Neural progenitor cell (in vitro differentiated cells): Measurements from ENCODE around the gene FJX1. TPM values are rescaled to one million over a fixed set of nuclear protein-coding genes. Genes with fewer than 3 reads are reported as not detected.

ENCODE experiments used
- DNase-seq: peaks from one replicate; pipeline ENCODE4 v3.0.0-alpha.2; 2016; ENCODE audit warnings: low spot score
- H2AFZ ChIP-seq: fragments of 200-600 bp; sonication (generic); replicated peaks from 2 replicates; pipeline ENCODE4 v1.6.1; 2016; ENCODE audit warnings: antibody characterized with exemption
- H3F3A ChIP-seq: fragments of 200-600 bp; sonication (generic); 2 replicates; pipeline ENCODE4 v1.6.1; 2016; ENCODE audit warnings: antibody characterized with exemption, low read depth
- H3K27ac ChIP-seq: fragments of 200-600 bp; sonication (generic); 2 replicates; pipeline ENCODE4 v1.5.1; 2016; ENCODE audit warnings: mild to moderate bottlenecking
- H3K27me3 ChIP-seq: fragments of 200-600 bp; sonication (generic); 2 replicates; pipeline ENCODE4 v1.6.1; 2016; ENCODE audit warnings: mild to moderate bottlenecking, moderate library complexity
- H3K36me3 ChIP-seq: fragments of 200-600 bp; sonication (generic); 2 replicates; pipeline ENCODE4 v1.5.1; 2016
- H3K4me1 ChIP-seq: fragments of 200-600 bp; sonication (generic); 2 replicates; pipeline ENCODE4 v1.6.1; 2016; ENCODE audit warnings: mixed run types
- H3K4me2 ChIP-seq: fragments of 200-600 bp; sonication (generic); 2 replicates; pipeline ENCODE4 v1.6.1; 2016
- H3K4me3 ChIP-seq: fragments of 200-600 bp; sonication (generic); 2 replicates; pipeline ENCODE4 v1.5.1; 2016
- H3K79me2 ChIP-seq: fragments of 200-600 bp; sonication (generic); 2 replicates; pipeline ENCODE4 v1.6.1; 2016; ENCODE audit warnings: low read depth
- H3K9ac ChIP-seq: fragments of 200-600 bp; sonication (generic); 2 replicates; pipeline ENCODE4 v1.6.1; 2016
- H3K9me3 ChIP-seq: fragments of 200-600 bp; sonication (generic); 2 replicates; pipeline ENCODE4 v1.5.1; 2016; ENCODE audit warnings: low read depth
- H4K20me1 ChIP-seq: fragments of 200-600 bp; sonication (generic); 2 replicates; pipeline ENCODE4 v1.6.1; 2016; ENCODE audit warnings: low read depth
- H3K27ac Mint-ChIP-seq: 3 replicates; pipeline ENCODE4 v1.8.0; 2021; ENCODE audit warnings: mixed read lengths
- H3K27me3 Mint-ChIP-seq: 2 replicates; pipeline ENCODE4 v1.8.0; 2022; ENCODE audit warnings: low read depth, mild to moderate bottlenecking, inconsistent platforms, moderate library complexity, mixed read lengths; ENCODE audit not compliant: insufficient read depth
- H3K36me3 Mint-ChIP-seq: 3 replicates; pipeline ENCODE4 v1.8.0; 2021; ENCODE audit warnings: mixed read lengths
- H3K4me1 Mint-ChIP-seq: 3 replicates; pipeline ENCODE4 v1.8.0; 2021; ENCODE audit warnings: mixed read lengths
- H3K4me3 Mint-ChIP-seq: 3 replicates; pipeline ENCODE4 v1.8.0; 2021; ENCODE audit warnings: mild to moderate bottlenecking, moderate library complexity, mixed read lengths
- H3K9me3 Mint-ChIP-seq: 3 replicates; pipeline ENCODE4 v1.8.0; 2020; ENCODE audit warnings: mixed read lengths
- CTCF ChIP-seq: fragments of 200-600 bp; sonication (generic); IDR thresholded peaks from 2 replicates; pipeline ENCODE4 v1.5.1; 2017; ENCODE audit warnings: antibody characterized with exemption, mild to moderate bottlenecking
- EZH2 ChIP-seq: fragments of 200-600 bp; sonication (generic); IDR thresholded peaks from 2 replicates; pipeline ENCODE4 v1.6.1; 2017; ENCODE audit warnings: antibody characterized with exemption, mild to moderate bottlenecking, moderate library complexity
- EZH2phosphoT487 ChIP-seq: fragments of 200-600 bp; sonication (generic); IDR thresholded peaks from 2 replicates; pipeline ENCODE4 v1.6.1; 2017; ENCODE audit warnings: antibody characterized with exemption
- total RNA-seq: library from RNA; depleted of rRNA; stranded (reverse); fragments of >200 nt; gene quantifications from 2 replicates; pipeline ENCODE4 v1.2.3, GENCODE V29; 2015; ENCODE audit warnings: low replicate concordance

Gene FJX1
- total RNA-seq, 1 donor from 2014 or later = 53.3 TPM

- peaks cover 44% of the 10 kb centered on the region for H3K4me1 Mint-ChIP-seq
- H3K4me3 ChIP-seq = no peak overlapping the region
- no peak overlapping the region for H2AFZ ChIP-seq
- no peaks in the 10 kb centered on the region for H3K9me3 ChIP-seq
- no peak overlapping the region for H3K9ac ChIP-seq
- no peaks in the 10 kb centered on the region for H3K27me3 ChIP-seq
- no peak overlapping the region for H3K4me3 Mint-ChIP-seq
- peaks cover 38% of the 10 kb centered on the region for H3F3A ChIP-seq
- no peak overlapping the region for H3K27ac ChIP-seq
- DNase-seq = no peak
- no peak overlapping the region for H3K27ac Mint-ChIP-seq
- H3K4me1 ChIP-seq = peaks cover 21% of the 10 kb centered on the region
- H3K36me3 ChIP-seq = no peaks in the 10 kb centered on the region
- peaks cover 15% of the 10 kb centered on the region for H3K36me3 Mint-ChIP-seq
- H3K27me3 Mint-ChIP-seq = peaks cover 7% of the 10 kb centered on the region
- peaks cover 4% of the 10 kb centered on the region for H3K9me3 Mint-ChIP-seq
- H4K20me1 ChIP-seq = peaks cover 42% of the 10 kb centered on the region
- H3K4me2 ChIP-seq = no peak overlapping the region
- TF ChIP-seq EZH2 = no peak
- no peak for TF ChIP-seq CTCF
- TF ChIP-seq EZH2phosphoT487 = no peak
- peaks cover 31% of the 10 kb centered on the region for H3K79me2 ChIP-seq
Measured at GRCh38 chr11:35624781-35625180, 6.5 kb downstream of the FJX1 start.

GRCh38 chr11:35626501-35626900 is 8.2 kb downstream of the FJX1 start:
- Histone ChIP-seq H3K9me3 (no peaks in the 10 kb centered on the region), H3K4me1 (peaks cover 13% of the 10 kb centered on the region), H4K20me1 (peaks cover 25% of the 10 kb centered on the region), H3K27me3 (no peaks in the 10 kb centered on the region), H2AFZ (no peak overlapping the region), H3K36me3 (no peaks in the 10 kb centered on the region), H3K4me3 (no peak overlapping the region), H3K4me2 (no peak overlapping the region), H3K79me2 (peaks cover 14% of the 10 kb centered on the region), H3K27ac (no peak overlapping the region), H3K9ac (no peak overlapping the region), H3F3A (peaks cover 26% of the 10 kb centered on the region)
- peaks cover 4% of the 10 kb centered on the region for H3K9me3 Mint-ChIP-seq
- H3K27ac Mint-ChIP-seq = no peak overlapping the region
- no peak for TF ChIP-seq EZH2
- TF ChIP-seq CTCF = no peak
- TF ChIP-seq EZH2phosphoT487 = no peak
- DNase-seq = no peak
- no peak overlapping the region for H3K4me3 Mint-ChIP-seq
- H3K27me3 Mint-ChIP-seq = peaks cover 4% of the 10 kb centered on the region
- H3K36me3 Mint-ChIP-seq = peaks cover 9% of the 10 kb centered on the region
- peaks cover 36% of the 10 kb centered on the region for H3K4me1 Mint-ChIP-seq

GRCh38 chr11:35629511-35629910 is 11.3 kb downstream of the FJX1 start:
- Histone ChIP-seq H3K27ac (no peak overlapping the region), H3F3A (no peaks in the 10 kb centered on the region), H3K4me1 (no peaks in the 10 kb centered on the region), H3K27me3 (no peaks in the 10 kb centered on the region), H3K79me2 (no peaks in the 10 kb centered on the region), H3K36me3 (no peaks in the 10 kb centered on the region), H2AFZ (no peak overlapping the region), H4K20me1 (no peaks in the 10 kb centered on the region), H3K4me2 (no peak overlapping the region), H3K9ac (no peak overlapping the region), H3K4me3 (no peak overlapping the region), H3K9me3 (no peaks in the 10 kb centered on the region)
- Mint-ChIP-seq H3K9me3 (peaks cover 6% of the 10 kb centered on the region), H3K27me3 (peaks cover 4% of the 10 kb centered on the region), H3K4me3 (no peak overlapping the region), H3K36me3 (no peaks in the 10 kb centered on the region), H3K27ac (no peak overlapping the region), H3K4me1 (peaks cover 25% of the 10 kb centered on the region)
- no peak for DNase-seq
- TF ChIP-seq CTCF = no peak
- TF ChIP-seq EZH2phosphoT487 = no peak
- TF ChIP-seq EZH2 = no peak
